SK-N-SH (cell line): Measurements from ENCODE around the gene CEP112.

Experiments used
- CTCF ChIP-seq: fragments of 200-600 bp; sonication (generic); IDR thresholded peaks from 2 replicates; pipeline ENCODE4 v1.6.1; 2017; ENCODE audit warnings: antibody characterized with exemption, mild to moderate bottlenecking, moderate library complexity
- EP300 ChIP-seq, 2 experiments: IDR thresholded peaks; 2 replicates each; pipeline versions ENCODE4 v1.4.0 to v1.6.1; 2012; ENCODE audit warnings: borderline replicate concordance in 1 of 2, low read depth in 1 of 2, low read length in 1 of 2
- MEF2A ChIP-seq: IDR thresholded peaks from 2 replicates; pipeline ENCODE4 v1.4.0; 2012; ENCODE audit warnings: low read depth, borderline replicate concordance
- POLR2AphosphoS5 ChIP-seq: IDR thresholded peaks from 2 replicates; pipeline ENCODE4 v1.6.1; 2012; ENCODE audit warnings: low read depth, low read length
- TEAD4 ChIP-seq: IDR thresholded peaks from 2 replicates; pipeline ENCODE4 v1.4.0; 2012; ENCODE audit warnings: mild to moderate bottlenecking, borderline replicate concordance; ENCODE audit not compliant: insufficient read depth
- TF ChIP-seq, protein P1 (sequence below): IDR thresholded peaks from 2 replicates; pipeline ENCODE4 v1.6.1; 2012; ENCODE audit warnings: mild to moderate bottlenecking, low read depth, low read length, moderate library complexity

- TF ChIP-seq MEF2A, result no peak
- TF ChIP-seq CTCF, result no peak
- TF ChIP-seq EP300 (IDR thresholded peaks at IDR 0.05; ENCODE audit: borderline replicate concordance in 1 of 2, low read depth in 1 of 2, low read length in 1 of 2), result no peak
- no peak for TF ChIP-seq POLR2AphosphoS5
- TF ChIP-seq, protein P1, sequence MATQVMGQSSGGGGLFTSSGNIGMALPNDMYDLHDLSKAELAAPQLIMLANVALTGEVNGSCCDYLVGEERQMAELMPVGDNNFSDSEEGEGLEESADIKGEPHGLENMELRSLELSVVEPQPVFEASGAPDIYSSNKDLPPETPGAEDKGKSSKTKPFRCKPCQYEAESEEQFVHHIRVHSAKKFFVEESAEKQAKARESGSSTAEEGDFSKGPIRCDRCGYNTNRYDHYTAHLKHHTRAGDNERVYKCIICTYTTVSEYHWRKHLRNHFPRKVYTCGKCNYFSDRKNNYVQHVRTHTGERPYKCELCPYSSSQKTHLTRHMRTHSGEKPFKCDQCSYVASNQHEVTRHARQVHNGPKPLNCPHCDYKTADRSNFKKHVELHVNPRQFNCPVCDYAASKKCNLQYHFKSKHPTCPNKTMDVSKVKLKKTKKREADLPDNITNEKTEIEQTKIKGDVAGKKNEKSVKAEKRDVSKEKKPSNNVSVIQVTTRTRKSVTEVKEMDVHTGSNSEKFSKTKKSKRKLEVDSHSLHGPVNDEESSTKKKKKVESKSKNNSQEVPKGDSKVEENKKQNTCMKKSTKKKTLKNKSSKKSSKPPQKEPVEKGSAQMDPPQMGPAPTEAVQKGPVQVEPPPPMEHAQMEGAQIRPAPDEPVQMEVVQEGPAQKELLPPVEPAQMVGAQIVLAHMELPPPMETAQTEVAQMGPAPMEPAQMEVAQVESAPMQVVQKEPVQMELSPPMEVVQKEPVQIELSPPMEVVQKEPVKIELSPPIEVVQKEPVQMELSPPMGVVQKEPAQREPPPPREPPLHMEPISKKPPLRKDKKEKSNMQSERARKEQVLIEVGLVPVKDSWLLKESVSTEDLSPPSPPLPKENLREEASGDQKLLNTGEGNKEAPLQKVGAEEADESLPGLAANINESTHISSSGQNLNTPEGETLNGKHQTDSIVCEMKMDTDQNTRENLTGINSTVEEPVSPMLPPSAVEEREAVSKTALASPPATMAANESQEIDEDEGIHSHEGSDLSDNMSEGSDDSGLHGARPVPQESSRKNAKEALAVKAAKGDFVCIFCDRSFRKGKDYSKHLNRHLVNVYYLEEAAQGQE, result no peak
- TF ChIP-seq TEAD4, result no peak
Observed at GRCh38 chr17:65644545-65644944, 547.4 kb downstream of the CEP112 start.
